Gastroesophageal sphincter (tissue), 4 donors: ENCODE results near the gene LEMD2. TPM values are rescaled to one million over a fixed set of nuclear protein-coding genes. Genes with fewer than 3 reads are reported as not detected.
A peak's percentile ranks its signal among the peaks of the same experiment; 100 is the strongest.

ENCODE experiments used
- ATAC-seq: fragments of 150-250 bp; one replicate; pipeline ENCODE4 v1.9.1; 2016; ENCODE audit warnings: mild to moderate bottlenecking, moderate library complexity
- H3K27ac ChIP-seq, 4 donors: fragments of 200-600 bp; sonication (generic) in 3 of 4; 1 replicate in 3 of 4; 2 replicates in 1 of 4; pipeline ENCODE4 v1.5.1; 2016 to 2019
- H3K27me3 ChIP-seq: fragments of 200-600 bp; sonication (generic); one replicate; pipeline ENCODE4 v1.5.1; 2019
- H3K36me3 ChIP-seq, 2 donors: fragments of 200-600 bp; sonication (generic); one replicate each; pipeline ENCODE4 v1.5.1; 2019; ENCODE audit warnings: control low read depth in 1 of 2
- H3K4me1 ChIP-seq, 3 donors: fragments of 200-600 bp; sonication (generic); 1 replicate in 2 of 3; 2 replicates in 1 of 3; pipeline ENCODE4 v1.5.1; 2016 to 2019; ENCODE audit warnings: control low read depth in 2 of 3
- H3K4me3 ChIP-seq, 2 donors: fragments of 200-600 bp; sonication (generic); one replicate each; pipeline ENCODE4 v1.5.1; 2019; ENCODE audit warnings: mild to moderate bottlenecking in 1 of 2, moderate library complexity in 1 of 2
- H3K9me3 ChIP-seq, 3 donors: fragments of 200-600 bp; sonication (generic); one replicate each; pipeline ENCODE4 v1.5.1; 2017 to 2019; ENCODE audit warnings: control low read depth in 2 of 3
- CTCF ChIP-seq, 4 experiments: fragments of 200-600 bp in 2 of 4; fragments of 450-650 bp in 2 of 4; sonication (generic) in 1 of 4; IDR thresholded peaks; one replicate each; pipeline ENCODE4 v1.5.1; 2017 to 2019; ENCODE audit warnings: antibody characterized with exemption in 4 of 4, mild to moderate bottlenecking in 2 of 4, moderate library complexity in 2 of 4
- EP300 ChIP-seq: sonication (generic); formaldehyde crosslinking; IDR thresholded peaks from one replicate; pipeline ENCODE4 v1.6.1; 2017; ENCODE audit warnings: antibody characterized with exemption, mild to moderate bottlenecking
- POLR2A ChIP-seq, 2 donors: fragments of 450-650 bp; IDR thresholded peaks; one replicate each; pipeline ENCODE4 v1.6.1; 2017; ENCODE audit warnings: antibody characterized with exemption in 2 of 2, mild to moderate bottlenecking in 2 of 2, moderate library complexity in 1 of 2
- POLR2AphosphoS5 ChIP-seq: sonication (generic); formaldehyde crosslinking; IDR thresholded peaks from one replicate; pipeline ENCODE4 v1.6.1; 2017; ENCODE audit warnings: antibody characterized with exemption
- WGBS, 2 donors: methylation state at CpG; one replicate each; pipeline ENCODE4 v1.1.5; 2018; ENCODE audit warnings: low coverage in 1 of 2; 5-methylcytosine and 5-hydroxymethylcytosine counted together
- total RNA-seq, 4 donors: library from RNA; depleted of rRNA; stranded (reverse); fragments of >200 nt; gene quantifications; one replicate each; pipeline ENCODE4 v1.1.0, GENCODE V29; 2016

The LEMD2 gene
- 10 to 100 TPM; 47.3 to 50.9 (median 49.9) TPM for total RNA-seq

- Histone ChIP-seq H3K4me3 (peak within 1 kb of the TSS; percentile 56 to 98), H3K4me1 (peaks cover 0 to 50% (median 34%) of the 10 kb centered on the region in 3 donors), H3K27ac (peak within 1 kb of the TSS; percentile 76 to 100 (median 98)), H3K27me3 (peaks cover 8% of the 10 kb centered on the region), H3K36me3 (peaks cover 0 to 23% of the 10 kb centered on the region in 2 donors), H3K9me3 (no peaks in the 10 kb centered on the region)
- 28% methylated on average over 8 of the region's 86 CpGs; no CpG with 5 or more reads in 1 of the 2 donors for WGBS, 2 donors
- peak; percentile 96 for ATAC-seq
- peak in 1 of 4 experiments; percentile 24 for TF ChIP-seq CTCF (IDR thresholded peaks at IDR 0.05)
- TF ChIP-seq EP300: no peak
- peak; percentile 100 for TF ChIP-seq POLR2AphosphoS5
- TF ChIP-seq POLR2A (IDR thresholded peaks at IDR 0.05): peak; percentile 88 to 93
Measured at GRCh38 chr6:33788694-33789549, at the start of gene LEMD2. Gene LEMD2, minus strand, starts transcription at chr6:33789130. Its CDS starts 14 bp downstream, at chr6:33789116.

- TF ChIP-seq POLR2A (IDR thresholded peaks at IDR 0.05) (no peak), EP300 (no peak), CTCF (IDR thresholded peaks at IDR 0.05) (no peak), POLR2AphosphoS5 (no peak)
- Histone ChIP-seq H3K36me3 (no peaks in the 10 kb centered on the region), H3K9me3 (peaks cover 0 to 7% (median 0%) of the 10 kb centered on the region in 3 donors), H3K4me3 (no peak overlapping the region), H3K4me1 (peaks cover 0 to 22% (median 0%) of the 10 kb centered on the region in 3 donors), H3K27ac (no peak overlapping the region), H3K27me3 (peaks cover 38% of the 10 kb centered on the region)
- ATAC-seq: no peak
- 0 to 23% methylated on average over 1 to 4 of the region's 12 CpGs for WGBS, 2 donors
Measured at GRCh38 chr6:33837971-33838665, 49.2 kb upstream of the LEMD2 start.

GRCh38 chr6:33836806-33837469 lies 48.0 kb upstream of the LEMD2 start:
- H3K4me3 ChIP-seq: no peak overlapping the region

More at GRCh38 chr6:33836806-33837469, 48.0 kb upstream of the LEMD2 start:
- H3K4me1 ChIP-seq: peaks cover 0 to 22% (median 0%) of the 10 kb centered on the region in 3 donors
- no CpG with 5 or more reads among the region's 3 CpGs for WGBS, 2 donors
- ATAC-seq: no peak
- H3K9me3 ChIP-seq: peaks cover 0 to 7% (median 0%) of the 10 kb centered on the region in 3 donors
- peaks cover 31% of the 10 kb centered on the region for H3K27me3 ChIP-seq
- TF ChIP-seq CTCF (IDR thresholded peaks at IDR 0.05): no peak
- TF ChIP-seq POLR2AphosphoS5: no peak
- TF ChIP-seq POLR2A (IDR thresholded peaks at IDR 0.05): no peak
- no peak for TF ChIP-seq EP300
- H3K27ac ChIP-seq: no peak overlapping the region
- no peaks in the 10 kb centered on the region for H3K36me3 ChIP-seq
